ENCODE results near the gene KISS1R. TPM values are rescaled to one million over a fixed set of nuclear protein-coding genes. Genes with fewer than 3 reads are reported as not detected.

KISS1R gene
- polyA plus RNA-seq, 3 donors, result 0.94 to 1.3 (median 0.98) TPM

Other genes starting within 250 kb of the KISS1R start
- gene FSTL3, start 240.9 kb upstream of the KISS1R start, polyA plus RNA-seq (ENCODE audit: insufficient read length in 3 of 3), result 10 to 100 TPM; 21.7 to 24.4 (median 23.3) TPM
- gene PRSS57, start 221.9 kb upstream of the KISS1R start, polyA plus RNA-seq (ENCODE audit: insufficient read length in 3 of 3), result under 1 TPM in 2 of 3 donors, not detected in 1; 0.33 to 0.51 TPM
- gene PALM, start 208.4 kb upstream of the KISS1R start, polyA plus RNA-seq (ENCODE audit: insufficient read length in 3 of 3), result 100 to 1,000 TPM in 2 of 3 donors, 10 to 100 TPM in 1; 89.8 to 119 (median 113) TPM
- gene MISP, start 166.2 kb upstream of the KISS1R start, polyA plus RNA-seq (ENCODE audit: insufficient read length in 3 of 3), result 10 to 100 TPM in 1 of 3 donors, 1 to 10 TPM in 2; 7.1 to 11.2 (median 7.5) TPM
- gene PTBP1, start 119.9 kb upstream of the KISS1R start, polyA plus RNA-seq (ENCODE audit: insufficient read length in 3 of 3), result 100 to 1,000 TPM; 400 to 450 (median 417) TPM
- 10 to 100 TPM; 11.2 to 25.9 (median 17.1) TPM for gene PLPPR3, start 95.4 kb upstream of the KISS1R start, polyA plus RNA-seq (ENCODE audit: insufficient read length in 3 of 3)
- 1 to 10 TPM; 1.0 to 3.4 (median 2.2) TPM for gene AZU1, start 89.5 kb upstream of the KISS1R start, polyA plus RNA-seq (ENCODE audit: insufficient read length in 3 of 3)
- 1 to 10 TPM; 1.2 to 2.0 (median 1.4) TPM for gene PRTN3, start 76.3 kb upstream of the KISS1R start, polyA plus RNA-seq (ENCODE audit: insufficient read length in 3 of 3)
- under 1 TPM; 0.25 to 0.51 (median 0.46) TPM for gene ELANE, start 65.0 kb upstream of the KISS1R start, polyA plus RNA-seq (ENCODE audit: insufficient read length in 3 of 3)
- 1 to 10 TPM; 3.9 to 4.4 (median 4.2) TPM for gene CFD, start 57.7 kb upstream of the KISS1R start, polyA plus RNA-seq (ENCODE audit: insufficient read length in 3 of 3)
- 10 to 100 TPM; 60.6 to 71.4 (median 63.5) TPM for gene MED16, start 24.1 kb upstream of the KISS1R start, polyA plus RNA-seq (ENCODE audit: insufficient read length in 3 of 3)
- not detected for gene RNU6-9, start 23.8 kb upstream of the KISS1R start, polyA plus RNA-seq (ENCODE audit: insufficient read length in 3 of 3)
- 10 to 100 TPM; 43.1 to 58.3 (median 51.9) TPM for gene R3HDM4, start 4.1 kb upstream of the KISS1R start, polyA plus RNA-seq (ENCODE audit: insufficient read length in 3 of 3)
- 10 to 100 TPM; 25.3 to 38.8 (median 31.6) TPM for gene ARID3A, start 8.7 kb downstream of the KISS1R start, polyA plus RNA-seq (ENCODE audit: insufficient read length in 3 of 3)
- gene WDR18, start 67.0 kb downstream of the KISS1R start, polyA plus RNA-seq (ENCODE audit: insufficient read length in 3 of 3), result 10 to 100 TPM; 48.4 to 63.9 (median 61.6) TPM
- 1 to 10 TPM in 1 of 3 donors, under 1 TPM in 2; 0.87 to 1.1 (median 0.91) TPM for gene GRIN3B, start 83.1 kb downstream of the KISS1R start, polyA plus RNA-seq (ENCODE audit: insufficient read length in 3 of 3)
- 100 to 1,000 TPM; 126 to 135 (median 134) TPM for gene TMEM259, start 103.8 kb downstream of the KISS1R start, polyA plus RNA-seq (ENCODE audit: insufficient read length in 3 of 3)
- not detected for gene RNU6-2, start 104.2 kb downstream of the KISS1R start, polyA plus RNA-seq (ENCODE audit: insufficient read length in 3 of 3)
- gene CNN2, start 109.3 kb downstream of the KISS1R start, polyA plus RNA-seq (ENCODE audit: insufficient read length in 3 of 3), result 100 to 1,000 TPM; 171 to 183 (median 174) TPM
- gene ABCA7, start 122.8 kb downstream of the KISS1R start, polyA plus RNA-seq (ENCODE audit: insufficient read length in 3 of 3), result 10 to 100 TPM in 1 of 3 donors, 1 to 10 TPM in 2; 8.9 to 11.6 (median 9.6) TPM
- gene ARHGAP45, start 149.8 kb downstream of the KISS1R start, polyA plus RNA-seq (ENCODE audit: insufficient read length in 3 of 3), result 10 to 100 TPM in 2 of 3 donors, 1 to 10 TPM in 1; 10.0 to 14.9 (median 14.8) TPM
- 100 to 1,000 TPM; 162 to 168 (median 165) TPM for gene POLR2E, start 178.0 kb downstream of the KISS1R start, polyA plus RNA-seq (ENCODE audit: insufficient read length in 3 of 3)
- 100 to 1,000 TPM; 246 to 301 (median 294) TPM for gene GPX4, start 186.7 kb downstream of the KISS1R start, polyA plus RNA-seq (ENCODE audit: insufficient read length in 3 of 3)